Fibroblast of skin of left quadriceps (primary cell): ENCODE measurements around the gene KRTAP1-4.
"Not testable (repeated sequence)": the region's sequence is repeated elsewhere in the genome, so short reads cannot be mapped to it uniquely, and the experiment has no call there.

Experiments
- DNase-seq, 2 experiments: peaks; one replicate each; pipeline ENCODE4 v3.0.0-alpha.2; 2013; ENCODE audit warnings: low read depth in 2 of 2

KRTAP1-4 gene

DNA sequence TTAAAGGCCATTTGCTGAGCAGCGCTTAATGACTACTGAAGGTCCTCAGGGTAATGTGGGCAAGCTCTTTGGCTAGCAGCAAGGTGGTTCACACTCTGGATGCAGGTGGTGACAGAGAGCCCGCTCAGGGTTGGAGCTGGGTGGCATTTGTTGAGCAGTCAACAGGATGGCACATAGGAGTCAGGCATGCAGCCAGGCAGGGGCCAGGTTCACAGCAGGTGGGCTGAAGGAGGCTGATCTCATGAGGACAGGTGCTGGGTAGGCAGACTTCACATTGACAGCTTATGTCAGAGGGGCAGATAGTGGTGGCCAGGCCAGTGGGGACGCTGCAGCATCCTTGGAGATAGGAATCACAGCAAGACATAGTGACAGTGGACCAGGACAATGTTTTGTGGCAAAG lies 25.6 kb downstream of the KRTAP1-4 start:
- no peak for DNase-seq

DNA sequence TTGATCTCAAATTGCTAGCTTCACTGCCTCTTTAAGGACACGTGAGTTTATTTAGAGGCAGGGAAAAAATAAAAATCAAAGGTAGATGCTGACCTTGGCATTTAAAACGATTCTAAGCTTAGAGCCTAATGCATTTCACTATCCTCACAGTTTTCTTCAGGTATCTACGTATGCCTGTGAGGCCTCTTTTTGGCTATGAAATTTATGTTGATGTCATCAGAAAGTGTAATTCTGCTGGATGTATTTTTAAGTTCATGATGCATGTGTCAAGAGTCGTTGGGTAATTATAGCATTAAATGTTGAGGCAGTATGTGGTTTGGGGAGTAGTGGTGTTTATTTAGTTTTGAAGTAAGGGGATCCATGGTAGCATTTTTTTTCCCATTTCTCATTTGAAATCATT lies 26.1 kb downstream of the KRTAP1-4 start:
- DNase-seq = no peak

DNA sequence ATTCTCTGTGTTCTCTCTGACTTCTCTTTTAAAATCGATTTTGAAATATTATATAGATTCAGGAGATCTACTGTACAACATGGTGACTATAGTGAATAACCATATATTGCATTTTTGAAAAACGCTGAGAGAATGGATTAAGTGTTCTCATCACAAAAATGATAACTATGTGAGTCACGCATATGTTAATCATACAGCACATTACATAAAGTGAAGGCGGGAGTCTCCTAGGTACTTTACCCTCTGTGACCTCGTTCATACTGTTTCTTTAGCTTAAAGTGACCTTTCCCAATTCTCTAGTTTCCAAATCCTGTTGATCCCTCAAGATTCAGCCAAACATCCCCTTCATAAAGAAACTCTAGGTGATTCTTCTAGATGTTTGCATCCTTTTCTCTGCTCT lies 27.2 kb downstream of the KRTAP1-4 start:
- DNase-seq = no peak

DNA sequence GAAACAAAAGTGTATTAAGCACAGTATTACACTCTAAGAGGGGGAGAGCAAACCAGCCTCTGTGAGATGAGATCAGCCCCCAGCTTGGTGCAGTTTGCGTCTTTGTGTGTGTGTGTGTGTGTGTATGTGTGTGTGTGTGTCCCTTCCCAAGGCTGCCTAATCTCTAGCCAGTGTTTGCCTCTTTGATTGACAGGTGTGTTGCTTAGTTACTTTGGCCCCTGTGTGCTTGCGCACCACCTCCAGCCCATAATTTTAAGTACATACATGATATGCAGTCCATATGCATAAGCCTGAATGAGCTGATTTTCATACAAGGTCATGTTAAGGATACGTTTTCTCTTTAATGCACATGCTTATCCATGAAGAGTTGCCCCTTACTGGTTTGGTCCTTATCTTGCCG lies 28.2 kb downstream of the KRTAP1-4 start:
- DNase-seq = no peak

DNA sequence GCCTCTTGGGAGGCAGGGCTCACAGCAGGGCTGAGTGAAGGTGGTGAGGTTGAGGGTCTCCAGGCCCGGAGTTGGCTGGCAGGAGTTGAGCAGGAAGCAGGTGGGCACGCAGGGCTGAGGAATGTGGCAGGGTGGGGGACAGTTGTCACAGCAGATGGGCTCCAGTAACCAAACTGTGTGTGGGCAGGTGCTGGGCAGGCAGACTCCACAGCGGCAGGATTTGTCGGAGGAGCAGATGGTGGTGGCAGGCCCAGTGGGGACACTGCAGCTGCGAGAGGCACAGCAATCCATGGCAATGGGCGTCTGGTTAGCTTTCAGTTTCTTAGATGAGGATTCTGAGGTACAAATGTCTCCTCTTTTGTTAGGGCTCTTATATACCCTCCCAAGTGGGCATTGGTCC lies 30.4 kb downstream of the KRTAP1-4 start, which contains the start of gene KRTAP3-2:
TSS of gene KRTAP3-2 (minus strand) at position 344 of the 400 bp plus-strand sequence. CDS start at position 291, 53 bp downstream.
- DNase-seq = not testable (repeated sequence)

DNA sequence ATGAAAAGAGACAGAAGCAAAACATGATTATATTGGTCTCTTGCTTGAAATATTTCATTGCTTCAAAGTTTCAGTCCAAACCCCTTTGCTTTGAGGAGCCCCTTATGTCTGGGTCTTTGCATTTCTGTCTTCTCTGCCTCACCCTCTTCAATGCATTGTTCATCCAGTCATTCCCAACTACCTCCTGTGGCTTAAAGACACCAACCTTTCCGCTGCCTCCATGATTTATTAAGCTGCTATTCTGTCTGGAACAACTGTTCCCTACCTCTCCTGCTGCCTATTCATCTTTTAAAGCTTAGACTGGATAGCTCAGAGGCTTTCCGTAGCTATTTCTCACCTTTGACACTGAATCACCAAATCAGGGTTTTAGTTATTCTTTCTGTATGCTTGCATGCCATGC lies 32.6 kb downstream of the KRTAP1-4 start:
- no peak for DNase-seq

DNA sequence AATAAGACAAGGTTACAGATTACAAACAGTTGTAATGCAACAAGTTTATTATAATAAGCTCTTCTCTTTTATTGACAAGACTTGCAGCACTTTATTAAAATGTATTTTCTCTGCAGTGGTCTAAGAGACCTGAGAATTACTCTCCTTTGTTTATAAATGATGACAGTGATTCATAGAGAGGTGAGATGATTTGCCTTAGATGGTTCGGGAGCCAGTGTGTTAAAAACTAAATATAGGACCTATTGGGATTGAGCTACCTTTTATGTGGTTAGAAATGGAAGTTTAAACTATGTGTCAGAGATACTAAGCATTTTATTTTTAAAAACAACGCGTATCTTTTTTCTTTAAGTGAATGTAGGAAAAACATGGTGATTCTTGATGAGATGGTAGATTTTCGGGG lies 33.2 kb downstream of the KRTAP1-4 start:
- DNase-seq = no peak

DNA sequence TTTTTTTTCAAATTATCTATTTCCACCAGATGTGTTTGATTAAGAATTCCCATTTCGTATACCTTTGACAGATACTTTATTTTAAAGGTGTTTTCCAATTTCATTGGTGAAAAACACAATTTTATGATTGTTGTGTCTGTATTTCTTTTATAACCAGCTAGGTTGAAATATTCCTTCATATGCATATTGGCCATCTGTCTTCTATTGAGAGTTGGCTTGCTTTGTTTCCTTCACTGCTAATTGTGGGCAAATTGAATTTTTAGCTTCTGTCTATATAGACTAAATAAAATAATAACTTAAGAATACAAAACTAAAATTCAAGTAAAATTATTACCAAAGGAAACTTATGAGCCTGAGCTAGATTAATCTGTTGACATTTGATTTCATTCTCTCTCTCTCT lies 34.9 kb downstream of the KRTAP1-4 start:
- DNase-seq = no peak

DNA sequence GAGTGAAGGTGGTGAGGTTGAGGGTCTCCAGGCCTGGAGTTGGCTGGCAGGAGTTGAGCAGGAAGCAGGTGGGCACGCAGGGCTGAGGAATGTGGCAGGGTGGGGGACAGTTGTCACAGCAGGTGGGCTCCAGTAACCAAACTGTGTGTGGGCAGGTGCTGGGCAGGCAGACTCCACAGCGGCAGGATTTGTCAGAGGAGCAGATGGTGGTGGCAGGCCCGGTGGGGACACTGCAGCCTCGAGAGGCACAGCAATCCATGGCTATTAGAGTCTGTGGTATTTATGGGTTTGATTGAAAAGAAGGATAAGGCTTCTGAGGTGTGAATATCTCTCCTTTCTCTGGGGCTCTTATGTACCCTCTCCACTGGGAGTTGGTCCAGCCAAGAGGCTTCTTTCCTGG lies 36.2 kb downstream of the KRTAP1-4 start, which contains the start of gene KRTAP3-3:
TSS of gene KRTAP3-3 (minus strand) at position 326 of the 400 bp plus-strand sequence. CDS start at position 259, 67 bp downstream.
- no peak for DNase-seq

DNA sequence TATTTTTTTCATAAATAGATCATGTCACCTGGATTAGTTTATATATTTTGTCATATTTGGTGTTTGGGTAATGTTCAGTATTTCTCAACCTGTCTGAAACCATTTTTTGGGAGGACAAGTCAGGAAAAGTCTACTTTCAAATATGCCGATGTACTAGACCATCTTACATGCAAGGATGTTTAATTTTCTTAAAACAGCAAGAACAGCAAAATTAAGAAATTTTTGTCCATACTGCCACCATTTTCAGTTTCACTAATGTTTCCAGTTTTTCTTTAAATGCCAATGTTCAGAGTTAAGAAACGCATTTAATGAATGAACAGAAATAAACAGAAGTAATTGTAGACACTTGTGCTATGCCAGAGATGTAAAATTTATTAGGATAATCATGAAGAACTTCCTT lies 36.9 kb downstream of the KRTAP1-4 start:
- DNase-seq = no peak

DNA sequence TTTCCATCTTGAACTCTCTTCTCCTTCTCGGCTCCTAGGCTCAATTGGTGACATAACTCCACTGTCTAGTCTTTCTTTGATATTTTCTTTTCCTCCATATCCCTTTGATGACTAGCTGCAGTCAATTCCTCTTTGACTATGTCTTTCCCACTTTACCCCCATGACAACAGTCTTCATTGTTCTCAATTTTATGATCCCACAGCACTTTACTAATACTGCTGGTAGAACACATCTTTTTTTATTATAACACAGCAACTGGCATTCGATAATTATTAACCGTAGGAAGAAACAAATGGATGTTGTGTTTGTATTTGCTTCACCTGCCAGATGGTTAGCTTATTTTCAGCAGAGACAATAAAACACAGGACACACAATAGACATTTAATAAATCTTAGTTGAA lies 37.3 kb downstream of the KRTAP1-4 start:
- DNase-seq = no peak

DNA sequence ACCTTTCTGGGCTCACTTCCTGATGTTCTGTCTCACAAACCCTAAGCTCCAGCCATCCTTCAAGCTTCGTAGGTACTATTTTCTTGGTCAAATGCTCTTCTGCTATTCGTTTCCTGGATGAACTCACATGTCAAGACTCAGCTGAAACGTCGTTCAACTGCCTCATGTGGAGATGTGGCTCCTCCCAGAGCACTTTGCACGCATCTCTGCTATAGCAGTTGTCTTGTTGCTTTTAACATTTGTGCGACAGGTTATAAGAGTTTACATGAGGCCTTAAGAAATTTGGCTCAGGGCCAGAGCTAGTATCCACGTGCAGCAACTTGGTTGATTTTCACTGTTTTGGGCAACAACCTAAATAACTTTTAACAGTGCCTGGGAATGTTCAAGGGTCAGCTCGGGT lies 43.1 kb downstream of the KRTAP1-4 start:
- DNase-seq = no peak

DNA sequence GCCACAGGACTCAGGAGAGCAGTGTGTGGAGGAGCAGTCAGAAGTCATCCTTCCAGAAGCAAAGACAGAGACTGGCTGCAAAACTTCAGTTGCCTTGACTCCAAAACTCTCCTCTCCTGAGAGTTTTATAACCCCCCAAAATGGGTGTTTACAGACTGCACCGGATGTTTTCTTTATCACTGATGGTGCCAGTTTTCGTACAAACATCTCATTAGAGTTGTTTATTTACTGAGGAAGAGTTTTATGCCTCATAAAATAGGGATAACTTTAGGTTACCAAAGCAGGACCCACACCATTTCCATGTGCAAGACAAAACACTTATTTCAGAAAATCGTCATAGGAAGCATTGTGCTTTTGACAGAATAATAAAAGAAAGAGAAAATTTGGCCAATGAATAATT lies 45.8 kb downstream of the KRTAP1-4 start, which contains the start of gene KRT40:
TSS of gene KRT40 (minus strand) at position 101 of the 400 bp plus-strand sequence. CDS start at position 48, 53 bp downstream.
- no peak for DNase-seq

DNA sequence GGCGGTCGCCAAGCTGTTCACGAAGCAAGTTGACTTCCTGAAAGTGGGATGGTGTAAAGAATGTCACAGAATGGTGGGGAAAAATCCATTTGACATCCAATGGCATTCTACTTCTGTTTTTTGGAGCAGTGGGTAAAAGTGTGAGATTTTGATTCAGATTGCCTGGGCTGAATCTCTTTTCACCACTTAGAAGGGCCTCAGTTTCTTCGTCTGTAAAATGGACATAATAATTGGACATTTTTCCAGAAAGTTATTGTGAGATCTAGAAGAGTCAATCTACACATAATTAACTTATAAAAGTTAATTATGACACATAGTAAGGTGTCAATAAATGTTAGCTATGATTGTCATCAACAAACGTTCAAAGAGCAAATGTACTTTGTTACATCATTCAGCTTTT lies 48.9 kb downstream of the KRTAP1-4 start:
- no peak for DNase-seq

DNA sequence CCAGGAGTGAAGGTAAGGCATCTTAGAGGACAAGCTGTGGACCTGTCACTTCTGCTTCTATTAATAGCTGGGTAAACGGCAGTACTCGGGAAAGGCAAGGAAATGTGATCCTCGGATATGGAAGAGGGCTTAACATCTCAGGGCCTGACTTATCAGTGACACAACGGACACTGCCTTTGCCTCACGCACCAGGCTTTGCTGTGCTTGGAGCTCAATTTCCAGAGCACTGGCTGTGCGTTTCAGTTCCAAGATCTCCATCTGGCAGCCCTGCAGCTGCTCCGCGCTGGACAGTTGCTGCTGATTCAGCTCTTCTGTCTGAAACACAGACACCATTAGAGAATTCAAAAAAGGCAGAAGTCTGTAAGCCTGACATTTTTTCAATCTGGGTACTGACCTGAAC lies 49.4 kb downstream of the KRTAP1-4 start:
- peak; percentile 14 to 17 for DNase-seq

DNA sequence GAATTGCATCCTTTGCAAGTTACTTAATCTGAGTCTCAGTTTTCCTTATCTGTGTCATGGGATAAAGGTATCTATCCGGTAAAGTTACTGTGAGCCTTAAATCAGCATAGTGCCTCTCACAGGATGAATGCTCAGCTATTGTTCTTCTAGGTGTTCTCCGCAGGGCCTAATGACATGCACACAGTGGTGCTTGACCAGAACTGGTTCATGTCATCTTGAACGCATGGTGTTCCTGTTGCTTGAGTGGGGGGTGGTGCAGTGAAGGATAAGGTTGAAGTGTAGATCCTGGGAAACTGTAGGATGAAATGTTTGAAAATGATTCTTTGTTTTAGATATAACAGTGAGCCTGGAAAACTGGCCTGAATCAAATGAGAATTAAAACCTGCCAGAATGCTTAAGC lies 49.9 kb downstream of the KRTAP1-4 start:
- DNase-seq = no peak
